OCI-LY1 (cell line): ENCODE results near the gene NISCH.

Experiments used
- EZH2 ChIP-seq: fragments of 200-600 bp; sonication (generic), shearing (Covaris generic); IDR thresholded peaks from 2 replicates; pipeline ENCODE4 v1.8.0; 2017; ENCODE audit warnings: borderline replicate concordance, mixed run types, mild to moderate bottlenecking, antibody characterized with exemption, low read length, moderate library complexity, mixed read lengths
- TF ChIP-seq, protein P1 (sequence below): fragments of 200-600 bp; sonication (generic), shearing (Covaris generic); IDR thresholded peaks from 2 replicates; pipeline ENCODE4 v1.5.1; 2017; ENCODE audit warnings: mild to moderate bottlenecking, antibody characterized with exemption, low read length, moderate library complexity, mixed read lengths

DNA sequence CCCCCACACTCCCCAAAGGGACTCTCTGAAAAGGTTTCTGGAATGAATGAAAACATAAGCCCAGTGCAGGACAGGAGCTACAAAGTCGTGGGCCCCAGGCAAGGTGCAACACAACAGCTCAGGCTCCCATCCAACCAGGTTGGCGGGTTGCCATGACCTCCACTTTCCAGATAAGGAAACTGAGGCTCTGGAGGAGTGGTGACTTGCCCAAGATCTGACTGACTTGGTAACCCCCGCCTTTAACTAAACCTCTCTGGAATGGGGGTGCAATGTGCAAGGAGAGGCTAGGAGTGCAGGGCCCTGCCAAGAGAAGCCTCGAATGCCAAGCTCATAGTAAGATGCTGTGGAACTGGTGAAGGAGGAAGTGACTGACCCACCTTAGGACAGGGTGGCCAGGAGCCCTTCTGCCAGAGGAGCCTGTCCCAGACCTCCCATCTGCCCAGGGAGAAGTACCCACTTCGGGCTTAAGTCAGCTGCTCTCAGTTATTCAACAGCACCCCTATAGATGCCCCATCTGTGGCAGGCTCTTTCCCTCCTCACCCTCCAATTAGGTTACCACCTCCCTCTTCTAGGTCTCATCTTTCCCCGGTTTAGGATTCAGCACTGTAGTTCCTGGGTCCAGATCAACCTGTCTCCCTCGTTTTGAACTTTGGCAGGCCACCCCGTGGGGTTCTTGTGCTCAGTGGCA is 1.0 kb upstream of the NISCH start:
- TF ChIP-seq, protein P1, sequence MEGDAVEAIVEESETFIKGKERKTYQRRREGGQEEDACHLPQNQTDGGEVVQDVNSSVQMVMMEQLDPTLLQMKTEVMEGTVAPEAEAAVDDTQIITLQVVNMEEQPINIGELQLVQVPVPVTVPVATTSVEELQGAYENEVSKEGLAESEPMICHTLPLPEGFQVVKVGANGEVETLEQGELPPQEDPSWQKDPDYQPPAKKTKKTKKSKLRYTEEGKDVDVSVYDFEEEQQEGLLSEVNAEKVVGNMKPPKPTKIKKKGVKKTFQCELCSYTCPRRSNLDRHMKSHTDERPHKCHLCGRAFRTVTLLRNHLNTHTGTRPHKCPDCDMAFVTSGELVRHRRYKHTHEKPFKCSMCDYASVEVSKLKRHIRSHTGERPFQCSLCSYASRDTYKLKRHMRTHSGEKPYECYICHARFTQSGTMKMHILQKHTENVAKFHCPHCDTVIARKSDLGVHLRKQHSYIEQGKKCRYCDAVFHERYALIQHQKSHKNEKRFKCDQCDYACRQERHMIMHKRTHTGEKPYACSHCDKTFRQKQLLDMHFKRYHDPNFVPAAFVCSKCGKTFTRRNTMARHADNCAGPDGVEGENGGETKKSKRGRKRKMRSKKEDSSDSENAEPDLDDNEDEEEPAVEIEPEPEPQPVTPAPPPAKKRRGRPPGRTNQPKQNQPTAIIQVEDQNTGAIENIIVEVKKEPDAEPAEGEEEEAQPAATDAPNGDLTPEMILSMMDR, result no peak
- TF ChIP-seq EZH2, result no peak
